ENCODE measurements around the gene SND1.

The SND1 gene

GRCh38 chr7:128030654-128031611 lies 378.9 kb downstream of the SND1 start, which contains the start of gene LRRC4:
Gene LRRC4 (minus strand): TSS chr7:128031437. CDS start chr7:128030640, 797 bp downstream.
- CTCF ChIA-PET, result interaction anchor here (0.6 to 1.7 kb wide), 3 partner anchors 11 to 323 kb away, joined by 3 to 5 read pairs (median 4); no protein-coding TSS in a partner anchor
- Histone ChIP-seq H3K4me1 (ENCODE audit: control insufficient read depth, insufficient read depth, low read length) (no peaks in the 10 kb centered on the region; the same call in none of the 2 replicates), H3K9me3 (ENCODE audit: control insufficient read depth, insufficient read depth, low read depth, low read length) (no peaks in the 10 kb centered on the region), H3K4me3 (ENCODE audit: low read depth, low read length) (peak within 1 kb of the TSS; percentile 51), H3K36me3 (ENCODE audit: control insufficient read depth in 2 of 2, insufficient read depth in 1 of 2, low read length in 2 of 2) (peaks cover 0 to 11% of the 10 kb centered on the region in 2 experiments; a peak in 1 of 3 replicates), H3K27ac (ENCODE audit: extremely low read depth, low read depth, low read length) (no peak within 1 kb of the TSS; the same call in 1 of the 2 replicates)
- POLR2A ChIA-PET, result interaction anchor here (0.7 to 1.4 kb wide), 3 partner anchors 9 to 304 kb away, joined by 3 to 4 read pairs (median 3); no protein-coding TSS in a partner anchor
- peak; percentile 42; the same call in 1 of the 2 replicates for TF ChIP-seq CTCF (tag by site-specific recombination; IDR thresholded peaks at IDR 0.05)
- TF ChIP-seq ZSCAN23 (tag by site-specific recombination; IDR thresholded peaks at IDR 0.05), result no peak
- peak; percentile 53; the same call in 1 of the 2 replicates for TF ChIP-seq ZNF561 (tag by site-specific recombination; IDR thresholded peaks at IDR 0.05; ENCODE audit: borderline replicate concordance)
- TF ChIP-seq ZFP41 (tag by site-specific recombination; IDR thresholded peaks at IDR 0.05; ENCODE audit: borderline replicate concordance), result no peak
- TF ChIP-seq ZNF341 (tag by site-specific recombination; IDR thresholded peaks at IDR 0.05; ENCODE audit: low read depth), result peak; percentile 23; the same call in 1 of the 2 replicates
- TF ChIP-seq ZNF558 (tag by site-specific recombination; IDR thresholded peaks at IDR 0.05), result no peak
- peak; percentile 74 for TF ChIP-seq ZNF335 (tag by site-specific recombination; conservative IDR thresholded peaks at IDR 0.05)
- no peak for TF ChIP-seq KLF17 (tag by site-specific recombination; IDR thresholded peaks at IDR 0.05)
- TF ChIP-seq PATZ1 (tag by site-specific recombination; IDR thresholded peaks at IDR 0.05), result 0 out of 2 replicates have a peak, but pooled peaks have one; percentile 21
- TF ChIP-seq ZNF660 (tag by site-specific recombination; IDR thresholded peaks at IDR 0.05), result peak; percentile 44; the same call in 1 of the 2 replicates
- peak; percentile 60 for TF ChIP-seq ZNF398 (tag by site-specific recombination; IDR thresholded peaks at IDR 0.05)
- TF ChIP-seq ZBTB26 (tag by site-specific recombination; optimal IDR thresholded peaks at IDR 0.05), result peak; percentile 66
